Calu3 (cell line): ENCODE measurements around the gene ZCCHC10. TPM values are rescaled to one million over a fixed set of nuclear protein-coding genes. Genes with fewer than 3 reads are reported as not detected.
A peak's percentile ranks its signal among the peaks of the same experiment; 100 is the strongest.

ENCODE experiments used
- BruUV-seq: library from RNA; stranded (reverse); fragments of 400-500 nt; replicated peaks from 2 replicates; lab custom pipeline; 2021; lab: Mats Ljungman, UMichigan
- CTCF ChIA-PET: fragments of 300-600 bp; sonication (Branson Sonifier 250); formaldehyde crosslinking; loops from one replicate; lab custom pipeline; 2022; ENCODE audit warnings: antibody characterized with exemption; lab: Charles Lee
- DNase-seq: peaks from one replicate; pipeline ENCODE4 v3.0.0; 2022
- H3K27ac Mint-ChIP-seq: one replicate; pipeline ENCODE4 v1.8.0; 2022; ENCODE audit warnings: mixed read lengths; ENCODE audit not compliant: unreplicated experiment
- H3K27me3 Mint-ChIP-seq: one replicate; pipeline ENCODE4 v1.8.0; 2022; ENCODE audit warnings: mixed read lengths; ENCODE audit not compliant: unreplicated experiment
- H3K36me3 Mint-ChIP-seq: one replicate; pipeline ENCODE4 v1.8.0; 2022; ENCODE audit warnings: mild to moderate bottlenecking, moderate library complexity, mixed read lengths; ENCODE audit not compliant: insufficient read depth, unreplicated experiment
- H3K4me1 Mint-ChIP-seq: one replicate; pipeline ENCODE4 v1.8.0; 2022; ENCODE audit warnings: mild to moderate bottlenecking, low read depth, mixed read lengths; ENCODE audit not compliant: unreplicated experiment
- H3K4me3 Mint-ChIP-seq: one replicate; pipeline ENCODE4 v1.8.0; 2022; ENCODE audit warnings: mild to moderate bottlenecking, low read depth, moderate library complexity, mixed read lengths; ENCODE audit not compliant: unreplicated experiment
- H3K9me3 Mint-ChIP-seq: one replicate; pipeline ENCODE4 v1.8.0; 2022; ENCODE audit warnings: low read depth, mixed read lengths; ENCODE audit not compliant: unreplicated experiment
- intact Hi-C: fragments of 100-400 bp; cut with micrococcal nuclease; formaldehyde crosslinking; loops from one replicate; pipeline ENCODE4 v1.10.0; 2022; ENCODE audit not compliant: unreplicated experiment
- total RNA-seq: library from RNA; stranded (reverse); gene quantifications from 2 replicates; pipeline ENCODE4 v1.2.3, GENCODE V29; 2022
- TF ChIP-seq, protein P1 (sequence below): fragments of 200-600 bp; IDR thresholded peaks from one replicate; pipeline ENCODE4 v1.8.0; 2022; ENCODE audit warnings: antibody characterized with exemption; ENCODE audit not compliant: unreplicated experiment

Gene ZCCHC10
- total RNA-seq, 1 experiment from 2014 or later: 31.8 TPM

DNA sequence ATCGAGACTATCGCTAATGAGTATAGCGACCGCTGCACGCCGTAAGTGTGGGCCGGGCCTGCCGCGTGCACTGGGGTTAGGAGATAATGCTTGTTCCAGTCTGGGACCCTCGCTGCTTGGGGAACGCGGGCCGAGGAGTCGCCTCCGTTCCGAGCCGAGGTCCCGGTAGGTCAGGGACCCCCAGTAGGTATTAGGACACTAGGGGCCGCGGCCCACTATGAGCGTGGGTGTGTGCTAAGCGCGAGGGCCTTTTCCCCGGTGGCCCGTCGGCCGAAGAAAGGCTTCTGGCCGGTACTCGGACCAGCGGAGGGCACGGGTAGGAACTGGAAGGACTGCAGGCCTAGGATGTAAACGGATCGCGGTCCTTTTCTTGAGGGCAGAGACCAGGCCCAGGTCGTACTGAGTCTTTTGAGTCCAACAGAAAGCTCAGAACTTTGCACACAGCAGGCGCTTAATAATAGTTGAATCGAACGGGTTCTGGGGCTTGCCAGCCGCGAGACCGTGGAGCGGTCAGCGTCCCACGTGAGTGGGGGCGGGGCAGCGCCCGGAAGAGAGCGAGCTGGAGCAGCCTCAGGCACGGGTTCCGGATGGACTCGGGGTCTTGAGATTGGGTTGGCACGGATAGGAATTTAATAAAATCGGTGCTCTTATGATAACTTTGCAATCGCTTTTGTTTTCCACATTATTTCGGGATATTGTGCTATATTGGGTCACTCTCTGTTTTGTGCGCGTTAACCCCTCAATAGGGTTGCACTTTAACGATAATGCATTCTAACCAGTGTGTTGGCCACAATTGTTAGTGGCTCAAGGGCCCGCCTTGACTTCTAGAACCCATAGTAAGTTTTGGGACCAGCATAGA, 26.2 kb upstream of the ZCCHC10 start:
- DNase-seq: peak; percentile 80
- Mint-ChIP-seq H3K27me3 (no peaks in the 10 kb centered on the region), H3K27ac (peak overlapping the region; percentile 99), H3K9me3 (no peaks in the 10 kb centered on the region), H3K36me3 (peaks cover 56% of the 10 kb centered on the region), H3K4me1 (peaks cover 58% of the 10 kb centered on the region), H3K4me3 (peak overlapping the region; percentile 95)
- intact Hi-C loops: loop anchor here (2.0 to 5.0 kb wide), 2 partner anchors 35 to 90 kb away; partner anchors contain the start of gene AFF4
- CTCF ChIA-PET: interaction anchor here (0.5 to 1.4 kb wide), 5 partner anchors 17 to 959 kb away, joined by 3 to 5 read pairs (median 4); partner anchors contain the start of gene ZCCHC10
- BruUV-seq: no TSS peak
- TF ChIP-seq, protein P1, sequence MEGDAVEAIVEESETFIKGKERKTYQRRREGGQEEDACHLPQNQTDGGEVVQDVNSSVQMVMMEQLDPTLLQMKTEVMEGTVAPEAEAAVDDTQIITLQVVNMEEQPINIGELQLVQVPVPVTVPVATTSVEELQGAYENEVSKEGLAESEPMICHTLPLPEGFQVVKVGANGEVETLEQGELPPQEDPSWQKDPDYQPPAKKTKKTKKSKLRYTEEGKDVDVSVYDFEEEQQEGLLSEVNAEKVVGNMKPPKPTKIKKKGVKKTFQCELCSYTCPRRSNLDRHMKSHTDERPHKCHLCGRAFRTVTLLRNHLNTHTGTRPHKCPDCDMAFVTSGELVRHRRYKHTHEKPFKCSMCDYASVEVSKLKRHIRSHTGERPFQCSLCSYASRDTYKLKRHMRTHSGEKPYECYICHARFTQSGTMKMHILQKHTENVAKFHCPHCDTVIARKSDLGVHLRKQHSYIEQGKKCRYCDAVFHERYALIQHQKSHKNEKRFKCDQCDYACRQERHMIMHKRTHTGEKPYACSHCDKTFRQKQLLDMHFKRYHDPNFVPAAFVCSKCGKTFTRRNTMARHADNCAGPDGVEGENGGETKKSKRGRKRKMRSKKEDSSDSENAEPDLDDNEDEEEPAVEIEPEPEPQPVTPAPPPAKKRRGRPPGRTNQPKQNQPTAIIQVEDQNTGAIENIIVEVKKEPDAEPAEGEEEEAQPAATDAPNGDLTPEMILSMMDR: no peak

DNA sequence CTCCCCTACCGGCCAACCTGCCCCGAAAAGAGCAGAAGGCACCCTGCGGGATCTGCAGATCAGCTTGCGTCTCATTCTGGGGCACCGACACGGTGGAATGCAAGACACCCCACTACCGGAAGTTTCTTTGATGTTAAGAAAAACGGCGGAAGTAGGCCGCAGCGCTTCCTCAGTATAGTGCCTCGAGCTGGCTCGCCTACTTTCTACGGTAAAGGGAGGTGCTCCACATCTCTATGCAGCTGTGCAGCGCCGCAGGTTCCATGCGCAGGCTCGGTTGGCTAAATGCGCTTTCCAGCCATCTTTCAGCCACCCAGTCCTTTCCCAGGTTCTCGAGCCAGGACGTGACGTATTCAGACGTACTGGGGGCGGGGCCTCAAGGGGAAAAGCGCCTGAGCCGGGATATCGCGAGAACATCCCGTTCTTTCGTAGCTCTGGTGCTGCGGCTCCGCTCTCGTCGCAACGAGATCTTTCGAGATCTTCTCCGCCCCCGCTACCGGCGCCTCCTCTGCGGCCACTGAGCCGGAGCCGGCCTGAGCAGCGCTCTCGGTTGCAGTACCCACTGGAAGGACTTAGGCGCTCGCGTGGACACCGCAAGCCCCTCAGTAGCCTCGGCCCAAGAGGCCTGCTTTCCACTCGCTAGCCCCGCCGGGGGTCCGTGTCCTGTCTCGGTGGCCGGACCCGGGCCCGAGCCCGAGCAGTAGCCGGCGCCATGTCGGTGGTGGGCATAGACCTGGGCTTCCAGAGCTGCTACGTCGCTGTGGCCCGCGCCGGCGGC, 25.4 kb upstream of the ZCCHC10 start, which contains the start of gene HSPA4:
Gene HSPA4, plus strand, starts transcription at position 472 of the 775 bp plus-strand sequence. Its CDS starts 238 bp downstream, at position 710.
- TF ChIP-seq, protein P1: no peak
- peak within 1 kb of the TSS; percentile 95 for H3K4me3 Mint-ChIP-seq
- BruUV-seq: no TSS peak
- intact Hi-C loops: loop anchor here (2.0 to 5.0 kb wide), 2 partner anchors 34 to 89 kb away; partner anchors contain the start of gene AFF4
- H3K27me3 Mint-ChIP-seq: no peaks in the 10 kb centered on the region
- DNase-seq: peak; percentile 98
- peak within 1 kb of the TSS; percentile 99 for H3K27ac Mint-ChIP-seq
- H3K36me3 Mint-ChIP-seq: peaks cover 56% of the 10 kb centered on the region
- CTCF ChIA-PET: interaction anchor here (0.5 to 1.4 kb wide), 4 partner anchors 17 to 960 kb away, joined by 3 to 5 read pairs (median 4); partner anchors contain the start of gene ZCCHC10
- no peaks in the 10 kb centered on the region for H3K9me3 Mint-ChIP-seq
- H3K4me1 Mint-ChIP-seq: peaks cover 52% of the 10 kb centered on the region

DNA sequence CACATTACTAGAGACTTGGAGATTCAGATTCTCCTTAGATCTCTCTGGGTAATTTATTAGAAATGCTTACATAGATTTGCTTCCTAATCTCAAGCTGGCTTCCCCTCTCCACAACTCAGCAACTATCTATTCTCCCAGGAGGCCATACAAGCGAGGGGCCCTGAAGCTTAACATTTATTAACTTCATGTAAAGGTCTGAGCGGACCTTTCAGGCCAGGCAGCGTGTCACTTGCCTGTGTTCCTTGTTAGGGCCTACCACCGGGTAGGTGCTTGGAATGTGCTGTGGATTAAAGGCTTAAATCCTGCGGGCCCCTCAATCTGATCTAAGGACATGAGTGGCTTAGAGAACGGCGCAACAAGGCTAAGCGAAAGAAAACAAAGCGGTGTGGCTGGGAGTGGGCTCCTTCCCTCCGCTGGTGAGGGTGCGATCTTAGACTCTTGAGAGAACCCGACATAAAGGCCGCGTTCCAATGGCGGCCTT, 24.8 kb upstream of the ZCCHC10 start:
- H3K9me3 Mint-ChIP-seq: no peaks in the 10 kb centered on the region
- H3K4me3 Mint-ChIP-seq: peak overlapping the region; percentile 95
- H3K27ac Mint-ChIP-seq: peak overlapping the region; percentile 99
- peaks cover 48% of the 10 kb centered on the region for H3K4me1 Mint-ChIP-seq
- TF ChIP-seq, protein P1: no peak
- TSS peak; percentile 95 for BruUV-seq
- H3K36me3 Mint-ChIP-seq: peaks cover 56% of the 10 kb centered on the region
- H3K27me3 Mint-ChIP-seq: no peaks in the 10 kb centered on the region
- intact Hi-C loops: loop anchor here (5.0 kb wide), 1 partner anchor 34 kb away; no protein-coding TSS in a partner anchor
- DNase-seq: no peak
- CTCF ChIA-PET: interaction anchor here (1.0 to 1.4 kb wide), 3 partner anchors 18 to 122 kb away, joined by 3 to 5 read pairs (median 4); partner anchors contain the start of gene ZCCHC10

DNA sequence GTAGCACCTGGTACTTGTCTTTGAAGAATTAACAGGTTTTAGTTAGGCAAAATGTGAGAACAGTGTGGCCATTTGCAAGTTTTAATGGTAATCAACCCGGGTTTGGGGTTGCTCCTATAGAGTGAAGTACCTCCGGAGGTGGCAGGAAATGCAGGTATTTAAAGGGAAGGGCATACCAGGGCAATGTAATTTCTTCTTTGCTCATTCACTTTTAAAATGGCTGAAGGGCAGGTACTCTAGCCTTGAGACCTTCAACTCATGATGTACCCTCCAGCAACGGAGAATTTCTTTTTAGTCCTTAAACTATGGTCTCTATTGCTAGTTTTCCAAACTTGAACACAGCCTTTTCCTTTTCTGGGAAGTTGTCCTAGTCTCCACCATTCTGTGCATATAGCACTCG, 24.2 kb upstream of the ZCCHC10 start:
- intact Hi-C loops: loop anchor here (5.0 kb wide), 1 partner anchor 33 kb away; no protein-coding TSS in a partner anchor
- H3K4me3 Mint-ChIP-seq: peak overlapping the region; percentile 95
- H3K4me1 Mint-ChIP-seq: peaks cover 43% of the 10 kb centered on the region
- TF ChIP-seq, protein P1: no peak
- H3K36me3 Mint-ChIP-seq: peaks cover 54% of the 10 kb centered on the region
- H3K27me3 Mint-ChIP-seq: no peaks in the 10 kb centered on the region
- peak overlapping the region; percentile 99 for H3K27ac Mint-ChIP-seq
- no peaks in the 10 kb centered on the region for H3K9me3 Mint-ChIP-seq
- no peak for DNase-seq
- CTCF ChIA-PET: no interaction called here
- no TSS peak for BruUV-seq
